A673 (cell line): ENCODE data around the gene CXCR2. TPM values are rescaled to one million over a fixed set of nuclear protein-coding genes. Genes with fewer than 3 reads are reported as not detected.

ENCODE experiments used
- BruUV-seq: library from RNA; stranded (reverse); fragments of 400-500 nt; replicated peaks from 2 replicates; lab custom pipeline; 2021; lab: Mats Ljungman, UMichigan
- CTCF ChIA-PET: fragments of 300-600 bp; sonication (Branson Sonifier 250); formaldehyde crosslinking; loops from one replicate; lab custom pipeline; 2022; ENCODE audit warnings: antibody characterized with exemption; lab: Charles Lee
- POLR2A ChIA-PET: fragments of 300-600 bp; sonication (Branson Sonifier 250); formaldehyde crosslinking; loops from one replicate; lab custom pipeline; 2022; ENCODE audit warnings: antibody characterized with exemption; ENCODE audit not compliant: low non-redundant PET; lab: Charles Lee
- DNase-seq: peaks from one replicate; pipeline ENCODE4 v3.0.0-alpha.2; 2015; ENCODE audit warnings: low spot score
- H3K27ac ChIP-seq: fragments of 200-600 bp; sonication (generic); 2 replicates; pipeline ENCODE4 v1.5.1; 2016; ENCODE audit warnings: mixed run types, low read depth, mild to moderate bottlenecking, mixed read lengths, antibody characterized with exemption, low read length; ENCODE audit not compliant: poor library complexity, severe bottlenecking
- H3K27me3 ChIP-seq: fragments of 200-600 bp; sonication (generic); replicated peaks from 2 replicates; pipeline ENCODE4 v1.6.1; 2017; ENCODE audit warnings: mixed run types, low read depth, mild to moderate bottlenecking, mixed read lengths, antibody characterized with exemption, low read length; ENCODE audit not compliant: insufficient read depth, poor library complexity
- H3K36me3 ChIP-seq: fragments of 200-600 bp; sonication (generic); 2 replicates; pipeline ENCODE4 v1.6.1; 2016; ENCODE audit warnings: mixed run types, mild to moderate bottlenecking, mixed read lengths, antibody characterized with exemption, low read length; ENCODE audit not compliant: insufficient read depth, poor library complexity, severe bottlenecking
- H3K4me1 ChIP-seq: fragments of 200-600 bp; sonication (generic); 2 replicates; pipeline ENCODE4 v1.6.1; 2017; ENCODE audit warnings: mixed run types, mild to moderate bottlenecking, mixed read lengths, antibody characterized with exemption, low read length; ENCODE audit not compliant: insufficient read depth, poor library complexity, severe bottlenecking
- H3K4me3 ChIP-seq: fragments of 200-600 bp; sonication (generic); 2 replicates; pipeline ENCODE4 v1.5.1; 2016; ENCODE audit warnings: low read depth, mixed run types, mild to moderate bottlenecking, mixed read lengths, low read length; ENCODE audit not compliant: poor library complexity, severe bottlenecking
- H3K9me3 ChIP-seq: fragments of 200-600 bp; sonication (generic); 2 replicates; pipeline ENCODE4 v1.6.1; 2016; ENCODE audit warnings: mixed run types, low read depth, mild to moderate bottlenecking, mixed read lengths, antibody characterized with exemption, low read length; ENCODE audit not compliant: poor library complexity, severe bottlenecking
- EZH2 ChIP-seq: fragments of 200-600 bp; sonication (generic); IDR thresholded peaks from 2 replicates; pipeline ENCODE4 v1.6.1; 2017; ENCODE audit warnings: borderline replicate concordance, low read depth, mild to moderate bottlenecking, mixed read lengths, antibody characterized with exemption, low read length; ENCODE audit not compliant: poor library complexity, severe bottlenecking
- intact Hi-C: fragments of 100-400 bp; cut with micrococcal nuclease; formaldehyde crosslinking; loops from one replicate; pipeline ENCODE4 v1.10.0; 2022; ENCODE audit not compliant: unreplicated experiment
- total RNA-seq: library from RNA; stranded (reverse); gene quantifications from 2 replicates; pipeline ENCODE4 v1.2.3, GENCODE V29; 2021
- TF ChIP-seq, protein P1 (sequence below): fragments of 300-800, 200-600 bp; sonication (generic); conservative IDR thresholded peaks from 2 replicates; pipeline ENCODE4 v1.5.1; 2017; ENCODE audit warnings: low read depth, mild to moderate bottlenecking, antibody characterized with exemption, low read length, moderate library complexity, mixed read lengths

Gene CXCR2
- total RNA-seq, 1 experiment from 2014 or later = not detected

DNA sequence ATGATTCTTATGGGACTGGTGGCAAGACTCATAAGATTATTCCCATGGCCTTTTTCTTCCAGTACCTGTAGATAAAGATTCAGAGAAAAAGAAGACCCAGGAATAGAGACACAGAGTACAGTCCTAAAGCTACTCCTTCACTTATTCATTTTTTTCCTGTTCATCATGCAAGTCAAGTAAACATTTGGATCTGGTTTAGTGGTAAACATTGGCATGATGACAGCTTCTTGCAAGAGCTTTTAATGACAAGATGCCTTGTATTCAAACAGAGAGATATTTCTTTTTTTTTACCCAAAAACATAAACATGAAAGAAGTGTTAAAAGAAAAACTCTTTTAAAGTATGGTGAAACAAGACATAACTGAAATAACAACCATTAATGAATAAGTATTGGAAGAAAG is 20.2 kb downstream of the CXCR2 start:
- Histone ChIP-seq H3K4me1 (no peaks in the 10 kb centered on the region), H3K4me3 (no peak overlapping the region), H3K27me3 (peaks cover 14% of the 10 kb centered on the region), H3K9me3 (no peaks in the 10 kb centered on the region), H3K36me3 (no peaks in the 10 kb centered on the region), H3K27ac (no peak overlapping the region)
- POLR2A ChIA-PET = no interaction called here
- no peak for DNase-seq
- intact Hi-C loops = no loop called here
- CTCF ChIA-PET = interaction anchor here (0.6 kb wide), 1 partner anchor 1111 kb away, joined by 4 read pairs; no protein-coding TSS in a partner anchor
- TF ChIP-seq, protein P1, sequence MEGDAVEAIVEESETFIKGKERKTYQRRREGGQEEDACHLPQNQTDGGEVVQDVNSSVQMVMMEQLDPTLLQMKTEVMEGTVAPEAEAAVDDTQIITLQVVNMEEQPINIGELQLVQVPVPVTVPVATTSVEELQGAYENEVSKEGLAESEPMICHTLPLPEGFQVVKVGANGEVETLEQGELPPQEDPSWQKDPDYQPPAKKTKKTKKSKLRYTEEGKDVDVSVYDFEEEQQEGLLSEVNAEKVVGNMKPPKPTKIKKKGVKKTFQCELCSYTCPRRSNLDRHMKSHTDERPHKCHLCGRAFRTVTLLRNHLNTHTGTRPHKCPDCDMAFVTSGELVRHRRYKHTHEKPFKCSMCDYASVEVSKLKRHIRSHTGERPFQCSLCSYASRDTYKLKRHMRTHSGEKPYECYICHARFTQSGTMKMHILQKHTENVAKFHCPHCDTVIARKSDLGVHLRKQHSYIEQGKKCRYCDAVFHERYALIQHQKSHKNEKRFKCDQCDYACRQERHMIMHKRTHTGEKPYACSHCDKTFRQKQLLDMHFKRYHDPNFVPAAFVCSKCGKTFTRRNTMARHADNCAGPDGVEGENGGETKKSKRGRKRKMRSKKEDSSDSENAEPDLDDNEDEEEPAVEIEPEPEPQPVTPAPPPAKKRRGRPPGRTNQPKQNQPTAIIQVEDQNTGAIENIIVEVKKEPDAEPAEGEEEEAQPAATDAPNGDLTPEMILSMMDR = no peak
- no peak for TF ChIP-seq EZH2
- no TSS peak for BruUV-seq

- no peak for DNase-seq
- ChIA-PET CTCF (no interaction called here), POLR2A (no interaction called here)
- no TSS peak for BruUV-seq
- H3K9me3 ChIP-seq = no peaks in the 10 kb centered on the region
- H3K27ac ChIP-seq = no peak overlapping the region
- TF ChIP-seq, protein P1 = no peak
- TF ChIP-seq EZH2 = no peak
- H3K36me3 ChIP-seq = no peaks in the 10 kb centered on the region
- no peak overlapping the region for H3K4me3 ChIP-seq
- intact Hi-C loops = no loop called here
- peaks cover 15% of the 10 kb centered on the region for H3K27me3 ChIP-seq
- no peaks in the 10 kb centered on the region for H3K4me1 ChIP-seq
These were observed 23.3 kb downstream of the CXCR2 start for GRCh38 chr2:218149098-218149497.

- H3K4me1 ChIP-seq = no peaks in the 10 kb centered on the region
- H3K27ac ChIP-seq = no peak overlapping the region
- H3K9me3 ChIP-seq = no peaks in the 10 kb centered on the region
- BruUV-seq = no TSS peak
- peaks cover 20% of the 10 kb centered on the region for H3K27me3 ChIP-seq
- ChIA-PET CTCF (no interaction called here), POLR2A (no interaction called here)
- H3K4me3 ChIP-seq = no peak overlapping the region
- DNase-seq = no peak
- intact Hi-C loops = no loop called here
- TF ChIP-seq, protein P1 = no peak
- TF ChIP-seq EZH2 = no peak
- no peaks in the 10 kb centered on the region for H3K36me3 ChIP-seq
These were observed 24.1 kb downstream of the CXCR2 start for GRCh38 chr2:218149848-218150440.
